H9 (cell line): ENCODE data around the gene ACBD5. TPM values are rescaled to one million over a fixed set of nuclear protein-coding genes. Genes with fewer than 3 reads are reported as not detected.

Source experiments
- DNase-seq: peaks from one replicate; pipeline ENCODE4 v3.0.0-alpha.2; 2017
- H2AFZ ChIP-seq: one replicate; pipeline ENCODE4 v1.6.1; 2013; ENCODE audit warnings: mild to moderate bottlenecking, low read length, control low read depth, moderate library complexity
- H2AK5ac ChIP-seq: 2 replicates; pipeline ENCODE4 v1.6.1; 2013; ENCODE audit warnings: low read length, control low read depth, mixed read lengths; ENCODE audit not compliant: insufficient read length
- H2BK120ac ChIP-seq: one replicate; pipeline ENCODE4 v1.6.1; 2013; ENCODE audit warnings: low read depth, mild to moderate bottlenecking, low read length, control low read depth, inconsistent platforms; ENCODE audit not compliant: poor library complexity, severe bottlenecking
- H2BK12ac ChIP-seq: 2 replicates; pipeline ENCODE4 v1.6.1; 2013; ENCODE audit warnings: low read length, control low read depth, mixed read lengths, low read depth; ENCODE audit not compliant: insufficient read length
- H2BK15ac ChIP-seq: 2 replicates; pipeline ENCODE4 v1.6.1; 2013; ENCODE audit warnings: low read depth, low read length, control low read depth
- H2BK20ac ChIP-seq: one replicate; pipeline ENCODE4 v1.6.1; 2013; ENCODE audit warnings: low read depth, mild to moderate bottlenecking, low read length, control low read depth, inconsistent platforms; ENCODE audit not compliant: poor library complexity, severe bottlenecking
- H2BK5ac ChIP-seq: 2 replicates; pipeline ENCODE4 v1.6.1; 2013; ENCODE audit warnings: low read length, control low read depth, mixed read lengths; ENCODE audit not compliant: insufficient read length
- H3K14ac ChIP-seq: 2 replicates; pipeline ENCODE4 v1.6.1; 2013; ENCODE audit warnings: low read length, control low read depth; ENCODE audit not compliant: insufficient read depth
- H3K18ac ChIP-seq: 2 replicates; pipeline ENCODE4 v1.6.1; 2013; ENCODE audit warnings: low read depth, mild to moderate bottlenecking, mixed read lengths, low read length, control low read depth; ENCODE audit not compliant: insufficient read length
- H3K23ac ChIP-seq: 2 replicates; pipeline ENCODE4 v1.6.1; 2013; ENCODE audit warnings: low read length, control low read depth, mixed read lengths, low read depth; ENCODE audit not compliant: insufficient read length
- H3K23me2 ChIP-seq: 2 replicates; pipeline ENCODE4 v1.6.1; 2013; ENCODE audit warnings: low read depth, mild to moderate bottlenecking, mixed read lengths, low read length, control low read depth; ENCODE audit not compliant: insufficient read length, poor library complexity, severe bottlenecking
- H3K27ac ChIP-seq: 2 replicates; pipeline ENCODE4 v1.5.1; 2013; ENCODE audit warnings: low read length, control low read depth, mixed read lengths, low read depth; ENCODE audit not compliant: insufficient read length
- H3K27me3 ChIP-seq: 2 replicates; pipeline ENCODE4 v1.6.1; 2013; ENCODE audit warnings: low read length, control low read depth, inconsistent platforms; ENCODE audit not compliant: insufficient read depth
- H3K4ac ChIP-seq: 2 replicates; pipeline ENCODE4 v1.6.1; 2013; ENCODE audit warnings: low read depth, mild to moderate bottlenecking, control low read depth, inconsistent platforms, low read length, moderate library complexity
- H3K4me1 ChIP-seq: 2 replicates; pipeline ENCODE4 v1.6.1; 2013; ENCODE audit warnings: low read length, control low read depth, inconsistent platforms; ENCODE audit not compliant: insufficient read depth
- H3K4me2 ChIP-seq: 2 replicates; pipeline ENCODE4 v1.6.1; 2013; ENCODE audit warnings: low read length, control low read depth, mixed read lengths; ENCODE audit not compliant: insufficient read length, insufficient read depth
- H3K56ac ChIP-seq: 2 replicates; pipeline ENCODE4 v1.6.1; 2013; ENCODE audit warnings: low read depth, mild to moderate bottlenecking, mixed read lengths, low read length, control low read depth; ENCODE audit not compliant: insufficient read length
- H3K79me1 ChIP-seq: 2 replicates; pipeline ENCODE4 v1.6.1; 2013; ENCODE audit warnings: low read depth, mild to moderate bottlenecking, moderate library complexity, low read length, control low read depth, inconsistent platforms; ENCODE audit not compliant: insufficient read depth, poor library complexity, severe bottlenecking
- H3K79me2 ChIP-seq: 2 replicates; pipeline ENCODE4 v1.6.1; 2013; ENCODE audit warnings: low read length, control low read depth, inconsistent platforms; ENCODE audit not compliant: insufficient read depth
- H3K9ac ChIP-seq: 2 replicates; pipeline ENCODE4 v1.6.1; 2013; ENCODE audit warnings: low read length, control low read depth, mixed read lengths; ENCODE audit not compliant: insufficient read length; ENCODE audit errors: extremely low read depth
- H3K9me3 ChIP-seq: one replicate; pipeline ENCODE4 v1.6.1; 2013; ENCODE audit warnings: low read depth, low read length, inconsistent platforms; ENCODE audit not compliant: control insufficient read depth
- H3T11ph ChIP-seq: one replicate; pipeline ENCODE4 v1.6.1; 2013; ENCODE audit warnings: mild to moderate bottlenecking, low read length, control low read depth, inconsistent platforms
- H4K20me1 ChIP-seq: one replicate; pipeline ENCODE4 v1.6.1; 2013; ENCODE audit not compliant: control insufficient read depth, insufficient read length, insufficient read depth
- H4K5ac ChIP-seq: 2 replicates; pipeline ENCODE4 v1.6.1; 2013; ENCODE audit warnings: low read depth, mild to moderate bottlenecking, mixed read lengths, low read length, control low read depth; ENCODE audit not compliant: insufficient read length
- H4K8ac ChIP-seq: replicated peaks from 2 replicates; pipeline ENCODE4 v1.6.1; 2013; ENCODE audit warnings: low read length, control low read depth, mixed read lengths, low read depth; ENCODE audit not compliant: insufficient read length
- H4K91ac ChIP-seq: 2 replicates; pipeline ENCODE4 v1.6.1; 2013; ENCODE audit warnings: low read depth, mild to moderate bottlenecking, moderate library complexity, mixed read lengths, low read length, control low read depth; ENCODE audit not compliant: insufficient read length
- H3K27ac Mint-ChIP-seq, 3 experiments: 2 replicates in 2 of 3; 3 replicates in 1 of 3; pipeline ENCODE4 v1.8.0; 2020 to 2021; ENCODE audit warnings: mixed read lengths in 3 of 3, mild to moderate bottlenecking in 1 of 3, moderate library complexity in 1 of 3
- H3K27me3 Mint-ChIP-seq: 2 replicates; pipeline ENCODE4 v1.8.0; 2021; ENCODE audit warnings: low read depth, mild to moderate bottlenecking, moderate library complexity, mixed read lengths
- H3K36me3 Mint-ChIP-seq, 3 experiments: 2 replicates in 2 of 3; 3 replicates in 1 of 3; pipeline ENCODE4 v1.8.0; 2020 to 2021; ENCODE audit warnings: low read depth in 3 of 3, mixed read lengths in 3 of 3; ENCODE audit not compliant: insufficient read depth in 1 of 3
- H3K4me1 Mint-ChIP-seq, 2 experiments: 2 replicates each; pipeline ENCODE4 v1.8.0; 2020; ENCODE audit warnings: mixed read lengths in 2 of 2
- H3K4me3 Mint-ChIP-seq, 2 experiments: 2 replicates in 1 of 2; 3 replicates in 1 of 2; pipeline ENCODE4 v1.8.0; 2020 to 2021; ENCODE audit warnings: mild to moderate bottlenecking in 2 of 2, mixed read lengths in 2 of 2, moderate library complexity in 1 of 2
- H3K9me3 Mint-ChIP-seq, 2 experiments: 2 replicates in 1 of 2; 3 replicates in 1 of 2; pipeline ENCODE4 v1.8.0; 2020; ENCODE audit warnings: mild to moderate bottlenecking in 2 of 2, mixed read lengths in 2 of 2, moderate library complexity in 1 of 2
- CTCF ChIP-seq: fragments of 200-600 bp; sonication (generic); conservative IDR thresholded peaks from 3 replicates; pipeline ENCODE4 v1.8.0; 2021; ENCODE audit warnings: antibody characterized with exemption, mild to moderate bottlenecking
- WGBS: extraction: QIAGEN DNeasy Blood & Tissue Kit; methylation state at CpG from one replicate; pipeline ENCODE4 v1.1.7; 2013; ENCODE audit warnings: missing lambda C conversion rate, low lambda C conversion rate, mixed read lengths; ENCODE audit not compliant: insufficient read length; ENCODE audit errors: extremely low coverage; 5-methylcytosine and 5-hydroxymethylcytosine counted together
- total RNA-seq: library from RNA; stranded (reverse); gene quantifications from 2 replicates; pipeline ENCODE4 v1.2.1, GENCODE V29; 2021

ACBD5 gene
- total RNA-seq, 1 experiment from 2014 or later: 14.2 TPM

- Histone ChIP-seq H3K79me2 (no peaks in the 10 kb centered on the region), H2BK20ac (no peak overlapping the region), H3K27ac (no peak overlapping the region), H2BK12ac (no peak overlapping the region), H4K5ac (no peak overlapping the region), H4K8ac (no peak overlapping the region), H3K18ac (no peak overlapping the region), H2BK120ac (no peak overlapping the region), H3K9ac (peak overlapping the region; percentile 50), H3K23ac (no peak overlapping the region), H3K56ac (no peak overlapping the region), H3K23me2 (peaks cover 10% of the 10 kb centered on the region), H2BK15ac (no peak overlapping the region), H3T11ph (no peak overlapping the region), H3K79me1 (no peaks in the 10 kb centered on the region), H2AFZ (no peak overlapping the region), H2BK5ac (no peak overlapping the region), H3K4me1 (no peaks in the 10 kb centered on the region), H4K20me1 (no peaks in the 10 kb centered on the region), H3K27me3 (peaks cover 3% of the 10 kb centered on the region; the same call in 1 of the 2 replicates), H3K4ac (no peak overlapping the region), H3K9me3 (no peaks in the 10 kb centered on the region), H3K14ac (no peak overlapping the region), H4K91ac (no peak overlapping the region), H3K4me2 (peak overlapping the region; percentile 95), H2AK5ac (no peak overlapping the region)
- DNase-seq: no peak
- Mint-ChIP-seq H3K4me1 (peaks cover 10 to 17% of the 10 kb centered on the region in 2 experiments), H3K27me3 (peaks cover 57% of the 10 kb centered on the region), H3K4me3 (peak overlapping the region; percentile 90 to 94), H3K36me3 (peaks cover 6 to 9% (median 7%) of the 10 kb centered on the region in 3 experiments; a peak in 6 of 7 replicates), H3K9me3 (peaks cover 11% of the 10 kb centered on the region in 2 experiments), H3K27ac (no peak overlapping the region)
- no peak for TF ChIP-seq CTCF
- no CpG with 5 or more reads among the region's 18 CpGs for WGBS
These were observed 17.9 kb upstream of the ACBD5 start for GRCh38 chr10:27258492-27258837.
